PC-3 (cell line): Measurements from ENCODE around the gene REEP1.

Experiments used
- CTCF ChIP-seq: fragments of 300-600 bp; sonication (generic); conservative IDR thresholded peaks from 2 replicates; pipeline ENCODE4 v1.5.1; 2017; ENCODE audit warnings: antibody characterized with exemption, low read depth, mild to moderate bottlenecking, low read length
- EZH2 ChIP-seq: fragments of 300-600 bp; sonication (generic); IDR thresholded peaks from one replicate; pipeline ENCODE4 v1.6.1; 2017; ENCODE audit warnings: antibody characterized with exemption, mild to moderate bottlenecking, low read length; ENCODE audit not compliant: unreplicated experiment
- EZH2phosphoT487 ChIP-seq: fragments of 300-600 bp; sonication (generic); IDR thresholded peaks from 2 replicates; pipeline ENCODE4 v1.6.1; 2018; ENCODE audit warnings: mild to moderate bottlenecking, antibody characterized with exemption, low read length, borderline replicate concordance

GRCh38 chr2:86258106-86258505 lies 79.3 kb downstream of the REEP1 start:
- TF ChIP-seq CTCF (no peak), EZH2phosphoT487 (no peak), EZH2 (no peak)
